LNCAP (cell line): ENCODE results near the gene BMAL1.
A peak's percentile ranks its signal among the peaks of the same experiment; 100 is the strongest.

ENCODE experiments used
- TF ChIP-seq, protein P1 (sequence below): fragments of 450-650 bp; IDR thresholded peaks from 2 replicates; pipeline ENCODE4 v1.5.1; 2017; ENCODE audit warnings: mild to moderate bottlenecking

BMAL1 gene

DNA sequence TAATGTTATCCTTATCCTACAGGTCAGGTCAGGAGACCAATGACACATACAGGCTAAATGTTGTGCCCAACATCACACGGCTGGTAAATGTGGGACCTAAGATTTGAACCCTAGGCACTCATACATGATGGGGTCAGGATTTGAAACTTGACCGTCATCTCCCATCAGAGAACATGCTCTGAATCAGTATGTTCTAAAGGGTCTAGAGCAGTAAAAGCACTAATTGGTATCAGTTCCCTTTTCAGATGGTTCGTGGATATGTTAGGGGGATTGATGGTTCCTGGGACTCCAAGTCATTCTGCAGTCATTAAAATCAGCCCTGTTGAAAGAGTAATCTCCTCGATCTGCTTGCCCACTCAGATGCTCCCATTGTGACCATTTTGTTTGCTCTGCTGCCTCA is 65.5 kb downstream of the BMAL1 start:
- TF ChIP-seq, protein P1, sequence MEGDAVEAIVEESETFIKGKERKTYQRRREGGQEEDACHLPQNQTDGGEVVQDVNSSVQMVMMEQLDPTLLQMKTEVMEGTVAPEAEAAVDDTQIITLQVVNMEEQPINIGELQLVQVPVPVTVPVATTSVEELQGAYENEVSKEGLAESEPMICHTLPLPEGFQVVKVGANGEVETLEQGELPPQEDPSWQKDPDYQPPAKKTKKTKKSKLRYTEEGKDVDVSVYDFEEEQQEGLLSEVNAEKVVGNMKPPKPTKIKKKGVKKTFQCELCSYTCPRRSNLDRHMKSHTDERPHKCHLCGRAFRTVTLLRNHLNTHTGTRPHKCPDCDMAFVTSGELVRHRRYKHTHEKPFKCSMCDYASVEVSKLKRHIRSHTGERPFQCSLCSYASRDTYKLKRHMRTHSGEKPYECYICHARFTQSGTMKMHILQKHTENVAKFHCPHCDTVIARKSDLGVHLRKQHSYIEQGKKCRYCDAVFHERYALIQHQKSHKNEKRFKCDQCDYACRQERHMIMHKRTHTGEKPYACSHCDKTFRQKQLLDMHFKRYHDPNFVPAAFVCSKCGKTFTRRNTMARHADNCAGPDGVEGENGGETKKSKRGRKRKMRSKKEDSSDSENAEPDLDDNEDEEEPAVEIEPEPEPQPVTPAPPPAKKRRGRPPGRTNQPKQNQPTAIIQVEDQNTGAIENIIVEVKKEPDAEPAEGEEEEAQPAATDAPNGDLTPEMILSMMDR = no peak

DNA sequence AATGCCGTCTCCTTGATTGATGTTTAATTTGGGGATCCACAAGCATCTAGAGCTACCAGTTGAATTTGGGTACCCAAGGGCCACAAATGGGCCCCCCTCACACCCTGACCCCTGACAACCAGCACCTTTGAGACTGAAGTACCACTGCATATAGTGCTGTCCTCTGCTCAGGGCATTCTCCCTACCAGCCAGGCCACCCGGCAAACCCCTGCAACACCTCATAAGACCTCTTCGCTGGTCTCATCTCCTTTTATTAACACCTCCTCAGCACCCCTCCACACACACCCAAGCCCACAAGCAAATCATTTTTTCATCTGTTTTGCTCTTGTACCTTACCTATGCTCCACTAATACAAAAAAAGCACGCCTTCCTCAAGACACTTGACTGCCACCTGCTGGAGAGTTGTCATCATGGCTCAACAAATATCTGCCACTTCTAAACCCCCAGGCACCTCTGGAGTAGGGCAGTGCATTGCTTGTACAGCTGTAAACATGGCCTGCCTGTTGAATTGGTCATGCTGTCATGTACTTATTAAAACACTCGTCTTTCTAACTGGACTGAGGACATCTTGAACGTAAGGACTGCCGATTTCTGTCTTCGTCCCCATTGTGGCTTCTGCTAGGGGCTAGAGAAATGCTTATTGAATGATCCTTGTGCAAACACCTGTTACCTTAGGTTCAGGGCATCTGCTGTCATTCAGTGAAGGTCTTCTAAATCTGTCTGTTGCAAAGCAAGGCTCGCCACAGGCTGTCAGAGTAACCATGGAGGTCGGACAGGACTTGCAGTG is 66.5 kb downstream of the BMAL1 start:
- TF ChIP-seq, protein P1 = peak; percentile 86

DNA sequence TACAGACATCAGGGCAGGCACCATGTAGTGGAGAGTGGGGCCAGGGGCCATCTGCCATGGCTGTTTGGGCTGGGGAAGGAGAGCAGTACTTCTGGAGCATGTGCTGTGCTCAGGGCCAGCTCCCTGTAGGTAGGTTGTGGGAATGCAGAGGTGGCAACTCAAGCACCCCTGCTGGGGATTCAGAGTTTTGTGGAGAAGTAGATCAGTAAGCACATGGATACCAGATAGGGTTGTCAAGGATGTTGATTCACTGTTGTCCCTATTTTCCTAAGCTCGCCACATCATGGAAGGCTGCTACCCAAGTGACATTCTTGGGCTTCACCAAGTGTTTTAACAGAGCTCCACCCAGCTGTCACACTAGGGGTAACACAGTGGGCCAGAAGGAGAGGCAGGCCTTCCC is 67.2 kb downstream of the BMAL1 start:
- TF ChIP-seq, protein P1 = no peak

DNA sequence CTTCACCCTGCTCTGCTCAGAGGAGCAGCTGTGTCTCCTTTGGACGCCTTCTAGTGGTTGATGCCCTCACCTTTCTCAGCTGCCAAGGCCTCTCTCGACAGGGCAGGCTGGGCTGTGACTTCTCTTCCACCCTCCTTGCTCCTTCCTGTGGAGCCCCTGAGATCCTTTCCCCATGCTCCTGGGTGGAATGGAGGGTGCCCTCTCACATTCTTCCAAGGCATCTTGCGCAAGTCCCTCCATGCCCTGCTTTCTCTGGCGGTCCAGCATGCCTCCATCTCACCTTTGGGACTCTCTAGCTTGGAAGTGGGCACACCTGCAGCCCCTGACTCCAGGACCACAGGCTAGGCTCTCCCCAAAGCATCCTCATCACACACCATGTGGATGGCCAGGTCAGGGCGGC is 68.9 kb downstream of the BMAL1 start:
- TF ChIP-seq, protein P1 = no peak

DNA sequence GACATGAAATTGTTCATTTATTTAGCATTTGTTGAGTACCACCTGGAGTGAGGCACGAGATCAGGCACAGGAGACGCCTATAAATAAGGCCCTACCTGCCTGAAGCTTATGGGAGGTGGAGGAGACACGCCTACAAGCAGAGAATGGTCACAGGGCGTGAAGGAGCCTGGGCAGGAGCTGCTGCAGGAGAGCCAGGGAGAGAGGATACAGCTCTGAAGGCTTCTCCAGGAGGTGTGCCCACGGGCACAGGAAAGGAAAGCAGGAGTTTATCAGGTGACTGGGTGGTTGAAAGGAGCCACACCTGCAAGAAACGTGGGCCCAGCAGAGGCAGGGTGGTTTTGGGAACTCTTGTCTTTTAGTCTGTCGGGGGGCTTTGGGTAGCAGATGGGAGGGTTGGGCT is 70.3 kb downstream of the BMAL1 start:
- TF ChIP-seq, protein P1 = no peak

DNA sequence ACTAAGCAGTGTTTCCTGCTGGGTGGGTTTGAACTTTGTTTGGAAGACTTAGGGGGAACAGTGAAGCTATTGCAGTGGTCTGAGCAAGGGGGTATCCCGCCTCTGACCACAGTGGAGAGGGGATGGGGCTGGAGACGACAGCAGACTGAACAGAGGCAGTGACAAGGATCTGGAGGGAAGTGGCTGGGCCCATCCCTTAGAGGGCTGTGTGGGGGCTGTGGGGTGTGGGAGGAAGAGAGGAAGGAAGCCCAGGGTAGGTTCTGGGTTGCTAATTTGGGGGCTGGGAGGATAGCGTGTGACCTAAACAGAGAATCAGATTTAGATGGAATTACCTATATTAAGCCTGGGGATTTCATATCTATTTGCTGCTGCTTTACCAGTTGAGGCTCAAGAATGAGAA is 70.7 kb downstream of the BMAL1 start:
- TF ChIP-seq, protein P1 = no peak

DNA sequence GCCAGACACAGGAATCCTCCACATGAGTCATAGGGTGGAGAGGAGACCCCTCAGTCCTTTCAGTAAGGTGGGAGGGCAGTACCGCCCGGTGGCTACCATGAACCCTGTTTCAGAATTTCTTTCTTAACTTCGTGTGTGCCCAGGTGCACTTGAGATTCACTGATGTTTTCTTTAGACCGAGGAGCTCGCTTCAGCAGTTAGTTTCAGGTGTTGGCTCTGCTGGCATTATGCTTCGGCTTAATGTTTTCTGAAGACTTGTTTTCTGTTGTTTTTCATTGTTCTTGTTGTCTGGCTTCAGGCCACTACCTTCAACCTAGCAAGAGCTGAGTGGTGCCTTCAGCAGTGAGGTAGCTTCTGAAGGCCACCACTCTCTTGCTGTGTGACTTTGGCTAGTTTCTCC is 71.5 kb downstream of the BMAL1 start:
- TF ChIP-seq, protein P1 = no peak

DNA sequence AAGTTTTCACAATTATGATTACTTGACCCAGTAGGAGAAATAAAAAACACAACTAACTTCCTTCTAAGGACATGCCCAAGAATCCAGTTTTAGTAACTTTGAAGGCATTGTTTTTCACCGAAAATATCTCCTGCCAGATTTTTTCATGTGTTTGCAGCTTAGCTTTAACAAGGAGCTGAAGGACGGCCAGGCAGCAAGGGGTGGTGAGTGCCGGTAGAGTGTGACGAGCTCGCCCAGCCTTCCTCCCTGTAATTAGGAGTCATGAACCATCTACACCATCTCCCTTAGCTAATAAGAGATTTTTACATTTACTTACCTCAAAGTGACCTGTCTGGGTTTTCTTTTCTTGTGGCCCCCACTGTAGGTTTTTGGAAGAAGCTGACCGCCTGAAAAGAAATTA is 72.0 kb downstream of the BMAL1 start:
- TF ChIP-seq, protein P1 = no peak
